CD4-positive, alpha-beta memory T cell (primary cell): ENCODE results near the gene TFB2M. TPM values are rescaled to one million over a fixed set of nuclear protein-coding genes. Genes with fewer than 3 reads are reported as not detected.

ENCODE experiments used
- CTCF ChIA-PET: fragments of 350-600 bp; sonication (Branson Sonifier 250); formaldehyde crosslinking; loops from one replicate; lab custom pipeline; 2021; ENCODE audit warnings: inconsistent platforms; ENCODE audit not compliant: partially characterized antibody; lab: Charles Lee
- POLR2A ChIA-PET: fragments of 350-600 bp; sonication (Branson Sonifier 250); formaldehyde crosslinking; loops from one replicate; lab custom pipeline; 2021; ENCODE audit not compliant: partially characterized antibody; lab: Charles Lee
- DNase-seq, 5 donors: peaks; one replicate each; pipeline versions ENCODE4 v3.0.0 to v3.0.0-alpha.2; 2020 to 2022; ENCODE audit warnings: mixed read lengths in 1 of 5
- H3K27ac ChIP-seq: one replicate; pipeline ENCODE4 v1.7.0; 2013; ENCODE audit warnings: low read depth, low read length
- H3K27me3 ChIP-seq: 2 replicates; pipeline ENCODE4 v1.7.0; 2013; ENCODE audit warnings: mild to moderate bottlenecking, low read length, moderate library complexity; ENCODE audit not compliant: insufficient read depth
- H3K36me3 ChIP-seq: 2 replicates; pipeline ENCODE4 v1.7.0; 2013; ENCODE audit warnings: mild to moderate bottlenecking, low read length, moderate library complexity; ENCODE audit not compliant: insufficient read depth
- H3K4me1 ChIP-seq: 2 replicates; pipeline ENCODE4 v1.7.0; 2013; ENCODE audit warnings: mild to moderate bottlenecking, low read length, moderate library complexity; ENCODE audit not compliant: insufficient read depth
- H3K4me3 ChIP-seq, 2 donors: one replicate each; pipeline ENCODE4 v1.7.0; 2013; ENCODE audit warnings: low read length in 2 of 2, mild to moderate bottlenecking in 1 of 2
- H3K9me3 ChIP-seq, 2 donors: one replicate each; pipeline ENCODE4 v1.7.0; 2013; ENCODE audit warnings: low read length in 2 of 2, control low read depth in 1 of 2; ENCODE audit not compliant: control insufficient read depth in 1 of 2
- H3K27ac Mint-ChIP-seq, 7 donors: one replicate each; pipeline ENCODE4 v1.8.0; 2020 to 2021; ENCODE audit warnings: mixed read lengths in 7 of 7, mild to moderate bottlenecking in 6 of 7, inconsistent platforms in 3 of 7, moderate library complexity in 3 of 7
- H3K27me3 Mint-ChIP-seq, 2 donors: one replicate each; pipeline ENCODE4 v1.8.0; 2020 to 2021; ENCODE audit warnings: mixed read lengths in 2 of 2
- H3K36me3 Mint-ChIP-seq, 2 donors: one replicate each; pipeline ENCODE4 v1.8.0; 2020 to 2021; ENCODE audit warnings: mixed read lengths in 2 of 2, inconsistent platforms in 1 of 2, mild to moderate bottlenecking in 1 of 2
- H3K4me1 Mint-ChIP-seq, 4 donors: one replicate each; pipeline ENCODE4 v1.8.0; 2020 to 2021; ENCODE audit warnings: mixed read lengths in 4 of 4, mild to moderate bottlenecking in 1 of 4
- H3K4me3 Mint-ChIP-seq, 8 donors: one replicate each; pipeline ENCODE4 v1.8.0; 2020 to 2021; ENCODE audit warnings: mixed read lengths in 8 of 8, mild to moderate bottlenecking in 7 of 8, moderate library complexity in 6 of 8, inconsistent platforms in 3 of 8
- H3K9me3 Mint-ChIP-seq, 8 donors: one replicate each; pipeline ENCODE4 v1.8.0; 2020 to 2021; ENCODE audit warnings: mixed read lengths in 8 of 8, mild to moderate bottlenecking in 5 of 8, inconsistent platforms in 3 of 8, moderate library complexity in 1 of 8
- intact Hi-C: fragments of 100-400 bp; cut with micrococcal nuclease; formaldehyde crosslinking; loops from one replicate; pipeline ENCODE4 v1.15.1; 2023
- polyA plus RNA-seq, 2 donors: library from polyadenylated mRNA; unstranded; fragments of 300-500 nt; fragmentation: Illumina TruSeq; gene quantifications; one replicate each; pipeline ENCODE4 v1.2.3, GENCODE V29; 2021
- total RNA-seq, 2 experiments: library from RNA; stranded (reverse); gene quantifications; one replicate each; pipeline ENCODE4 v1.2.3, GENCODE V29; 2021

Gene TFB2M
- total and polyA plus RNA-seq, 4 experiments from 2014 or later, result 8.8 to 29.0 (median 13.0) TPM

DNA sequence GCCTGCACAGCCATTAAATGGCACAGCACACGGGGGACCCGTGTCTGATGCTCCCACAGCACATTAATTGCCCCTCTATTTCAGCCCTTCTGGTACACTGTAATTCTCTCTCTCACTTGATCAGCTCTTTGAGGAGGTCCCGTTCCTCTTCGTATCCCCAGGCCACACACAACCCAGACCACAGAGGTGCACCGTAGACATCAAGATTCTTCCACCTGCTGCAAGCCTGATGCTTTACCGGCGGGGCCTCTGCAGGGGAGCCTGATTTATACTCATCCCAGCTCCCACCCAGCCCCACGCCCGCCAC lies 59.7 kb downstream of the TFB2M start:
- ChIA-PET CTCF (interaction anchor here (1.5 to 4.0 kb wide), 3 partner anchors 8 to 183 kb away, joined by 4 to 20 read pairs (median 7); no protein-coding TSS in a partner anchor), POLR2A (interaction anchor here (1.0 to 2.3 kb wide), 3 partner anchors 10 to 67 kb away, joined by 4 to 16 read pairs (median 4); partner anchors contain the start of genes CNST and TFB2M)
- intact Hi-C loops, result loop anchor here (2.0 kb wide), 1 partner anchor 1674 kb away; no protein-coding TSS in a partner anchor
- H3K27me3 ChIP-seq, result no peaks in the 10 kb centered on the region
- no peaks in the 10 kb centered on the region for H3K36me3 ChIP-seq
- peak overlapping the region; percentile 48 for H3K27ac ChIP-seq
- Mint-ChIP-seq H3K36me3 (peaks cover 0 to 6% of the 10 kb centered on the region in 2 donors), H3K27ac (peak overlapping the region; percentile 48 to 91 (median 86)), H3K4me3 (peak overlapping the region; percentile 84 to 98 (median 95)), H3K4me1 (peaks cover 25 to 46% (median 32%) of the 10 kb centered on the region in 4 donors), H3K9me3 (peaks cover 0 to 6% (median 0%) of the 10 kb centered on the region in 8 donors), H3K27me3 (no peaks in the 10 kb centered on the region)
- no peaks in the 10 kb centered on the region for H3K9me3 ChIP-seq
- H3K4me1 ChIP-seq, result peaks cover 14% of the 10 kb centered on the region
- H3K4me3 ChIP-seq, result peak overlapping the region; percentile 38 to 74
- no peak for DNase-seq

GRCh38 chr1:246503341-246503740 lies 62.7 kb downstream of the TFB2M start:
- peaks cover 0 to 6% (median 0%) of the 10 kb centered on the region in 8 donors for H3K9me3 Mint-ChIP-seq
- no peaks in the 10 kb centered on the region for H3K9me3 ChIP-seq

GRCh38 chr1:246497331-246497915 lies 68.6 kb downstream of the TFB2M start:
- Histone ChIP-seq H3K9me3 (no peaks in the 10 kb centered on the region), H3K36me3 (no peaks in the 10 kb centered on the region), H3K27ac (no peak overlapping the region), H3K4me1 (no peaks in the 10 kb centered on the region), H3K27me3 (no peaks in the 10 kb centered on the region), H3K4me3 (no peak overlapping the region)
- Mint-ChIP-seq H3K36me3 (no peaks in the 10 kb centered on the region), H3K27me3 (no peaks in the 10 kb centered on the region), H3K4me1 (peaks cover 13 to 27% (median 15%) of the 10 kb centered on the region in 4 donors), H3K9me3 (peaks cover 0 to 5% (median 0%) of the 10 kb centered on the region in 8 donors), H3K4me3 (no peak overlapping the region), H3K27ac (peak overlapping the region in 3 of 7 donors; percentile 26 to 79 (median 60))
- DNase-seq, result peak in 4 of 5 donors; percentile 59 to 71 (median 68)
- ChIA-PET POLR2A (no interaction called here), CTCF (interaction anchor here (0.7 to 1.9 kb wide), 15 partner anchors 10 to 382 kb away, joined by 3 to 20 read pairs (median 4); partner anchors contain the start of gene SMYD3)
- intact Hi-C loops, result loop anchor here (1.0 to 5.0 kb wide), 4 partner anchors 10 to 475 kb away; partner anchors contain the start of gene SMYD3

More at GRCh38 chr1:246503341-246503740, 62.7 kb downstream of the TFB2M start:
- Mint-ChIP-seq H3K4me1 (peaks cover 26 to 49% (median 38%) of the 10 kb centered on the region in 4 donors), H3K4me3 (peak overlapping the region in 1 of 8 donors; percentile 53), H3K27ac (no peak overlapping the region), H3K27me3 (no peaks in the 10 kb centered on the region), H3K36me3 (peaks cover 0 to 6% of the 10 kb centered on the region in 2 donors)
- no peaks in the 10 kb centered on the region for H3K36me3 ChIP-seq
- no peaks in the 10 kb centered on the region for H3K27me3 ChIP-seq
- ChIA-PET POLR2A (no interaction called here), CTCF (no interaction called here)
- intact Hi-C loops, result no loop called here
- no peak overlapping the region for H3K4me3 ChIP-seq
- DNase-seq, result no peak
- H3K27ac ChIP-seq, result no peak overlapping the region
- peaks cover 14% of the 10 kb centered on the region for H3K4me1 ChIP-seq

DNA sequence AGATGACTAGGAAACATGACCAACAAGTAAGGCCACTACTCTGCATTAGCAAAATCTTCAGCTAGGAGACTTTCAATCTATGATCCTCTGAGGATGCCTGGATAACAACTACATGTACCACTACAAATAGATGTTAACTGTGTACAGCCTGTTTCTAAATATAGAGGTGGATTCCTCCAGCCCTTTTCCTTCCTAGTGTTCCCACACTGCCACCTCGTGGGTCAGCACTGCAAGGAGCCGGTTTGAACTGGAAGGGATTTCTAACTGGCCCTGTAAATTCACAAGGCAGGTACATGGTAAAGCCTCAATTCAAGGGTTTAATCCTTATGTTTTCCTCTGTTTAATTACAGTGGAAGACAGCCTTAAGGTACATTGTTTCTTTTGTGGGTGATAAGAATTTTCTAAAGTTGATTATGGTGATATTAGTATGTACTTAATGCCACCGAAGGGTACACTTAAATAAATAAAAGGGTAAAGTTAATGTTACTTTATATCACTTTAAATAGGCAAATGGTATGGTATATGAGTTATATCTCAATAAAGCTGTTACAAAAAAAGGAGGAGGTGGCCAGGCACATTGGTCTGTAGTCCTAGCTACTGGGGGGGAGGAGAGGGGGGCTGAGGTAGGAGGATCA lies 73.3 kb downstream of the TFB2M start:
- H3K36me3 Mint-ChIP-seq, result no peaks in the 10 kb centered on the region
- Histone ChIP-seq H3K4me1 (no peaks in the 10 kb centered on the region), H3K36me3 (no peaks in the 10 kb centered on the region), H3K27ac (no peak overlapping the region), H3K4me3 (no peak overlapping the region), H3K27me3 (no peaks in the 10 kb centered on the region), H3K9me3 (no peaks in the 10 kb centered on the region)
- intact Hi-C loops, result loop anchor here (5.0 kb wide), 1 partner anchor 1335 kb away; no protein-coding TSS in a partner anchor
- ChIA-PET POLR2A (no interaction called here), CTCF (interaction anchor here (0.6 to 1.9 kb wide), 3 partner anchors 13 to 1340 kb away, joined by 3 to 8 read pairs (median 4); no protein-coding TSS in a partner anchor)
- H3K4me3 Mint-ChIP-seq, result no peak overlapping the region
- DNase-seq, result no peak
- no peaks in the 10 kb centered on the region for H3K27me3 Mint-ChIP-seq
- H3K9me3 Mint-ChIP-seq, result no peaks in the 10 kb centered on the region
- H3K4me1 Mint-ChIP-seq, result peaks cover 5 to 12% (median 8%) of the 10 kb centered on the region in 4 donors
- H3K27ac Mint-ChIP-seq, result no peak overlapping the region

- no peaks in the 10 kb centered on the region for H3K9me3 ChIP-seq
- ChIA-PET CTCF (interaction anchor here (1.9 kb wide), 1 partner anchor 1338 kb away, joined by 8 read pairs; no protein-coding TSS in a partner anchor), POLR2A (no interaction called here)
- no peak for DNase-seq
- H3K27me3 ChIP-seq, result no peaks in the 10 kb centered on the region
- Mint-ChIP-seq H3K9me3 (no peaks in the 10 kb centered on the region), H3K36me3 (no peaks in the 10 kb centered on the region), H3K4me1 (peaks cover 0 to 11% (median 4%) of the 10 kb centered on the region in 4 donors), H3K27ac (no peak overlapping the region), H3K4me3 (no peak overlapping the region), H3K27me3 (no peaks in the 10 kb centered on the region)
- H3K27ac ChIP-seq, result no peak overlapping the region
- no peaks in the 10 kb centered on the region for H3K36me3 ChIP-seq
- no peaks in the 10 kb centered on the region for H3K4me1 ChIP-seq
- H3K4me3 ChIP-seq, result no peak overlapping the region
- intact Hi-C loops, result loop anchor here (5.0 kb wide), 1 partner anchor 1334 kb away; no protein-coding TSS in a partner anchor
Measured at GRCh38 chr1:246491551-246492053, 74.5 kb downstream of the TFB2M start.

Other genes with a start within 250 kb of the TFB2M start
- 10 to 100 TPM; 19.5 to 19.7 TPM for gene SMYD3, start 59.0 kb downstream of the TFB2M start, total RNA-seq
- 10 to 100 TPM; 26.0 to 28.9 TPM for gene SMYD3, start 59.0 kb downstream of the TFB2M start, polyA plus RNA-seq
- gene CNST, start 195 bp upstream of the TFB2M start, total RNA-seq, result 100 to 1,000 TPM in 1 of 2 experiments, 10 to 100 TPM in 1; 97.8 to 103 TPM
- gene CNST, start 195 bp upstream of the TFB2M start, polyA plus RNA-seq, result 10 to 100 TPM; 36.2 to 58.3 TPM
- 1 to 10 TPM; 2.4 to 3.0 TPM for gene SCCPDH, start 158.1 kb upstream of the TFB2M start, total RNA-seq
- 1 to 10 TPM; 3.4 to 4.8 TPM for gene SCCPDH, start 158.1 kb upstream of the TFB2M start, polyA plus RNA-seq